Vagina (tissue), 2 donors: ENCODE data around the gene C10orf88. TPM values are rescaled to one million over a fixed set of nuclear protein-coding genes. Genes with fewer than 3 reads are reported as not detected.

Experiments used
- DNase-seq, 2 donors: peaks; one replicate each; pipeline ENCODE4 v3.0.0-alpha.2; 2017; ENCODE audit errors: extremely low spot score in 2 of 2
- H3K27ac ChIP-seq: fragments of 200-600 bp; sonication (generic); one replicate; pipeline ENCODE4 v1.5.1; 2019
- H3K27me3 ChIP-seq: fragments of 200-600 bp; sonication (generic); one replicate; pipeline ENCODE4 v1.5.1; 2019
- H3K36me3 ChIP-seq, 2 donors: fragments of 200-600 bp; sonication (generic); one replicate each; pipeline ENCODE4 v1.5.1; 2017 to 2019
- H3K4me1 ChIP-seq: fragments of 200-600 bp; sonication (generic); one replicate; pipeline ENCODE4 v1.5.1; 2019
- H3K4me3 ChIP-seq, 2 donors: fragments of 200-600 bp; sonication (generic); 1 replicate in 1 of 2; 2 replicates in 1 of 2; pipeline ENCODE4 v1.5.1; 2016 to 2019
- H3K9me3 ChIP-seq: fragments of 200-600 bp; sonication (generic); one replicate; pipeline ENCODE4 v1.5.1; 2019
- CTCF ChIP-seq, 3 experiments: fragments of 450-650 bp in 2 of 3; fragments of 200-600 bp in 1 of 3; sonication (generic) in 1 of 3; IDR thresholded peaks; one replicate each; pipeline ENCODE4 v1.5.1; 2017 to 2019; ENCODE audit warnings: antibody characterized with exemption in 3 of 3, mild to moderate bottlenecking in 2 of 3, moderate library complexity in 2 of 3
- POLR2A ChIP-seq, 2 donors: fragments of 450-650 bp; IDR thresholded peaks; one replicate each; pipeline ENCODE4 v1.6.1; 2017; ENCODE audit warnings: antibody characterized with exemption in 2 of 2, mild to moderate bottlenecking in 2 of 2, moderate library complexity in 2 of 2
- POLR2AphosphoS5 ChIP-seq, 2 donors: sonication (generic); formaldehyde crosslinking; IDR thresholded peaks; one replicate each; pipeline ENCODE4 v1.9.0; 2017; ENCODE audit warnings: antibody characterized with exemption in 2 of 2, mild to moderate bottlenecking in 2 of 2, low read depth in 1 of 2; ENCODE audit not compliant: insufficient read depth in 1 of 2
- intact Hi-C: fragments of 100-400 bp; cut with DNase I; formaldehyde crosslinking; loops from one replicate; pipeline ENCODE4 v1.15.1; 2023
- total RNA-seq: library from RNA; depleted of rRNA; stranded (reverse); fragments of >200 nt; gene quantifications from one replicate; pipeline ENCODE4 v1.2.3, GENCODE V29; 2016

Gene C10orf88
- total RNA-seq, 1 donor from 2014 or later: 5.6 TPM

- H3K4me3 ChIP-seq: no peak overlapping the region
- DNase-seq: no peak
- intact Hi-C loops: no loop called here
- no peak overlapping the region for H3K27ac ChIP-seq
- H3K9me3 ChIP-seq: no peaks in the 10 kb centered on the region
- H3K4me1 ChIP-seq: no peaks in the 10 kb centered on the region
- H3K27me3 ChIP-seq: no peaks in the 10 kb centered on the region
- TF ChIP-seq POLR2AphosphoS5 (IDR thresholded peaks at IDR 0.05; ENCODE audit: insufficient read depth in 1 of 2, low read depth in 1 of 2) (no peak), POLR2A (IDR thresholded peaks at IDR 0.05) (no peak), CTCF (IDR thresholded peaks at IDR 0.05) (no peak)
- H3K36me3 ChIP-seq: peaks cover 0 to 27% of the 10 kb centered on the region in 2 donors
These were observed 36.3 kb upstream of the C10orf88 start for GRCh38 chr10:122990278-122990677.

GRCh38 chr10:122988501-122988900 lies 34.5 kb upstream of the C10orf88 start:
- no peak for DNase-seq
- Histone ChIP-seq H3K27me3 (no peaks in the 10 kb centered on the region), H3K9me3 (no peaks in the 10 kb centered on the region), H3K27ac (no peak overlapping the region), H3K4me1 (no peaks in the 10 kb centered on the region), H3K36me3 (peaks cover 0 to 9% of the 10 kb centered on the region in 2 donors), H3K4me3 (no peak overlapping the region)
- intact Hi-C loops: no loop called here
- TF ChIP-seq POLR2AphosphoS5 (IDR thresholded peaks at IDR 0.05; ENCODE audit: insufficient read depth in 1 of 2, low read depth in 1 of 2) (no peak), POLR2A (IDR thresholded peaks at IDR 0.05) (no peak)

- no peak overlapping the region for H3K4me3 ChIP-seq
- no peaks in the 10 kb centered on the region for H3K36me3 ChIP-seq
- H3K27me3 ChIP-seq: no peaks in the 10 kb centered on the region
- H3K27ac ChIP-seq: no peak overlapping the region
- no peaks in the 10 kb centered on the region for H3K4me1 ChIP-seq
- no peaks in the 10 kb centered on the region for H3K9me3 ChIP-seq
- DNase-seq: no peak
- intact Hi-C loops: no loop called here
- TF ChIP-seq CTCF (IDR thresholded peaks at IDR 0.05) (no peak), POLR2A (IDR thresholded peaks at IDR 0.05) (no peak), POLR2AphosphoS5 (IDR thresholded peaks at IDR 0.05; ENCODE audit: insufficient read depth in 1 of 2, low read depth in 1 of 2) (no peak)
These were observed 32.3 kb upstream of the C10orf88 start for GRCh38 chr10:122986335-122986734.

DNA sequence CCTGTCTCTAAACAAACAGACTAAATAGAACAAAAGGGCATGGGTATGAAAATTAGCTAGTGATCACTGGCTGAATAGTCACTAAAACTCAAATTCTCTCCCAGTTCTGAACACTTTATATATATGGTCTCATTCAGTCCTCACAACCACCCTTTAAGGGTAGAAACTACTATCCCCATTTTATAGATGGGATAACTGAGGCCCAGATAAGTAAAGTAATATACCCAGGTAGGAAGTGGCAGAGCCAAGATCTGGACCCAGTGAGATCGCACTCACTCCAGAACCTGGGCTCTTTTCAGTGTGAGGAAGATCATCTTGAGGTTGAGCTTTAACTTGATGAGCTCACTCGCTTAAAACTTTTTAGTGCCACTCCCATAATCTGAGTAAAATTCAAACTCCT lies 30.7 kb upstream of the C10orf88 start:
- no peak for DNase-seq
- H3K27me3 ChIP-seq: no peaks in the 10 kb centered on the region
- H3K36me3 ChIP-seq: no peaks in the 10 kb centered on the region
- no peak overlapping the region for H3K27ac ChIP-seq
- TF ChIP-seq CTCF (IDR thresholded peaks at IDR 0.05) (no peak), POLR2A (IDR thresholded peaks at IDR 0.05) (no peak), POLR2AphosphoS5 (IDR thresholded peaks at IDR 0.05; ENCODE audit: insufficient read depth in 1 of 2, low read depth in 1 of 2) (no peak)
- H3K4me3 ChIP-seq: no peak overlapping the region
- no peaks in the 10 kb centered on the region for H3K9me3 ChIP-seq
- H3K4me1 ChIP-seq: peaks cover 10% of the 10 kb centered on the region
- intact Hi-C loops: no loop called here

GRCh38 chr10:122983898-122984297 lies 29.9 kb upstream of the C10orf88 start:
- peaks cover 15% of the 10 kb centered on the region for H3K4me1 ChIP-seq
- H3K9me3 ChIP-seq: no peaks in the 10 kb centered on the region
- no peaks in the 10 kb centered on the region for H3K36me3 ChIP-seq
- DNase-seq: no peak
- no peak for TF ChIP-seq POLR2A (IDR thresholded peaks at IDR 0.05)
- TF ChIP-seq CTCF (IDR thresholded peaks at IDR 0.05): no peak
- no peak for TF ChIP-seq POLR2AphosphoS5 (IDR thresholded peaks at IDR 0.05; ENCODE audit: insufficient read depth in 1 of 2, low read depth in 1 of 2)
- no peak overlapping the region for H3K27ac ChIP-seq
- H3K27me3 ChIP-seq: no peaks in the 10 kb centered on the region
- intact Hi-C loops: no loop called here
- H3K4me3 ChIP-seq: no peak overlapping the region
